Bronchus fibroblast of lung (primary cell): Measurements from ENCODE around the gene NEUROD1. TPM values are rescaled to one million over a fixed set of nuclear protein-coding genes. Genes with fewer than 3 reads are reported as not detected.

Experiments used
- total RNA-seq: library from RNA; depleted of rRNA; stranded (reverse); fragments of >200 nt; gene quantifications from 2 replicates; pipeline ENCODE4 v1.2.3, GENCODE V29; 2015

NEUROD1 gene
- not detected in 2 replicates for total RNA-seq

DNA sequence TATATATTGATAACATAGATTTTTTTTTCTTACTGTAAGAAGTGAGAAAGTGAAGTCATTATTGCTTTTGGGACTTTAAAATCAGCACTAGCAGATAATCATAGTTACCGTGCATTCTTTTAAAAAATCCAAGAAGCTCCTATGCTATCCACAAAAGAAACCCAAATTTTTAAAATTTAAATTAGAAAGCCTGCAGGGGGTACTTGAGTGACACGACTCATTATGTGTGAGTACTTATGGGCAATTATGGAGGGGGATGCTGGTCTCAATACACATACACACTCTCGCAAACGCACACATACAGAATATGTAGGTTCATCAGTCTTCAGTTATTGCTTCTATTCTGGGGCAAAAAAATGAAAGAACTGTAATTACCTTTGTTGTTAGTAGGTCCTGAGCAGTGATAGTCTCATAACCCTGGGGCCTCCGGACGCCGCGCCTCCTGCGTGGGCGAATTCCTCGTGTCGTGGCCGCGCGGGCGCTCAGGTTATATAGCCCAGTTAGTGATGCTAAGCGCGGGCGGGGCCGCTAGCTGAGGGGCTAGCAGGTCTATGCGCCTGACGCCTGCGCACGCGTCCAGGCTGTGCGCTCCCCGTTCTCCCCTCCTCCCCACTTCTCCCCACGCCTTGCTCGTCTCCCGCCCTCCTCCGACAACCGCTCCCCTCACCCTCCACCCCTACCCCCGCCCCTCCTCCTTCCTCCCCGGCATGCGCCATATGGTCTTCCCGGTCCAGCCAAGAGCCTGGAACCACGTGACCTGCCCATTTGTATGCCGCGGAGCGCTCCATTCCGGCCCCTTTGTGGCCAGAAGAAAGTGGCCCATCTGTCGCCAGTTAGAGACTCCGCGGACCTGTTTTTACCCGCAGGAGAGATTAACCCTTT lies at the start of gene NEUROD1:
Gene NEUROD1, minus strand, starts transcription at position 463 of the 882 bp plus-strand sequence. CDS start 1,657 bp downstream, outside the sequence.

GRCh38 chr2:181656450-181657291 lies 23.6 kb downstream of the NEUROD1 start, which contains the start of gene CERKL:
Gene CERKL, minus strand, starts transcription at chr2:181657105. Its CDS starts 99 bp downstream, at chr2:181657006.

Other genes starting within 250 kb of the NEUROD1 start
- gene ITGA4, start 223.1 kb downstream of the NEUROD1 start, total RNA-seq = 31.1 and 36.1 TPM in 2 replicates
- 0.15 TPM in 1 of 2 replicates, not detected in the other for gene CERKL, start 23.4 kb downstream of the NEUROD1 start, total RNA-seq
- gene ITPRID2, start 211.2 kb upstream of the NEUROD1 start, total RNA-seq = 57.5 and 62.9 TPM in 2 replicates